Measurements from ENCODE around the gene GABRB2.

The GABRB2 gene

GRCh38 chr5:161409471-161409870 lies 137.1 kb downstream of the GABRB2 start:
- Histone ChIP-seq H3K27me3 (ENCODE audit: insufficient read depth, low read length) (no peaks in the 10 kb centered on the region), H3K36me3 (ENCODE audit: insufficient read depth, low read depth, low read length) (no peaks in the 10 kb centered on the region), H3K27ac (ENCODE audit: low read length) (no peak overlapping the region), H3K4me1 (ENCODE audit: insufficient read depth, low read length) (no peaks in the 10 kb centered on the region), H3K4me3 (ENCODE audit: low read length) (no peak overlapping the region), H3K9ac (ENCODE audit: low read depth, low read length) (no peak overlapping the region), H3K9me3 (ENCODE audit: insufficient read depth, low read depth, low read length) (no peaks in the 10 kb centered on the region)

GRCh38 chr5:161406880-161407279 lies 139.6 kb downstream of the GABRB2 start:
- Histone ChIP-seq H3K27me3 (ENCODE audit: insufficient read depth, low read length) (no peaks in the 10 kb centered on the region), H3K9me3 (ENCODE audit: insufficient read depth, low read depth, low read length) (no peaks in the 10 kb centered on the region), H3K4me1 (ENCODE audit: insufficient read depth, low read length) (no peaks in the 10 kb centered on the region), H3K36me3 (ENCODE audit: insufficient read depth, low read depth, low read length) (no peaks in the 10 kb centered on the region), H3K27ac (ENCODE audit: low read length) (no peak overlapping the region), H3K4me3 (ENCODE audit: low read length) (no peak overlapping the region), H3K9ac (ENCODE audit: low read depth, low read length) (no peak overlapping the region)

GRCh38 chr5:161403996-161404395 lies 142.5 kb downstream of the GABRB2 start:
- Histone ChIP-seq H3K9me3 (ENCODE audit: insufficient read depth, low read depth, low read length) (no peaks in the 10 kb centered on the region), H3K36me3 (ENCODE audit: insufficient read depth, low read depth, low read length) (no peaks in the 10 kb centered on the region), H3K4me3 (ENCODE audit: low read length) (no peak overlapping the region), H3K9ac (ENCODE audit: low read depth, low read length) (no peak overlapping the region), H3K27me3 (ENCODE audit: insufficient read depth, low read length) (no peaks in the 10 kb centered on the region), H3K4me1 (ENCODE audit: insufficient read depth, low read length) (no peaks in the 10 kb centered on the region), H3K27ac (ENCODE audit: low read length) (no peak overlapping the region)

GRCh38 chr5:161403121-161403520 lies 143.4 kb downstream of the GABRB2 start:
- Histone ChIP-seq H3K27me3 (ENCODE audit: insufficient read depth, low read length) (no peaks in the 10 kb centered on the region), H3K9ac (ENCODE audit: low read depth, low read length) (no peak overlapping the region), H3K27ac (ENCODE audit: low read length) (no peak overlapping the region), H3K36me3 (ENCODE audit: insufficient read depth, low read depth, low read length) (no peaks in the 10 kb centered on the region), H3K4me1 (ENCODE audit: insufficient read depth, low read length) (no peaks in the 10 kb centered on the region), H3K9me3 (ENCODE audit: insufficient read depth, low read depth, low read length) (no peaks in the 10 kb centered on the region), H3K4me3 (ENCODE audit: low read length) (no peak overlapping the region)

- no peaks in the 10 kb centered on the region for H3K9me3 ChIP-seq (ENCODE audit: insufficient read depth, low read depth, low read length)
- no peak overlapping the region for H3K27ac ChIP-seq (ENCODE audit: low read length)
- H3K4me3 ChIP-seq (ENCODE audit: low read length) = no peak overlapping the region
- H3K36me3 ChIP-seq (ENCODE audit: insufficient read depth, low read depth, low read length) = no peaks in the 10 kb centered on the region
- H3K9ac ChIP-seq (ENCODE audit: low read depth, low read length) = no peak overlapping the region
- H3K27me3 ChIP-seq (ENCODE audit: insufficient read depth, low read length) = no peaks in the 10 kb centered on the region
- H3K4me1 ChIP-seq (ENCODE audit: insufficient read depth, low read length) = no peaks in the 10 kb centered on the region
These were observed 145.9 kb downstream of the GABRB2 start for GRCh38 chr5:161400583-161400982.

- Histone ChIP-seq H3K4me3 (ENCODE audit: low read length) (no peak overlapping the region), H3K27me3 (ENCODE audit: insufficient read depth, low read length) (no peaks in the 10 kb centered on the region), H3K36me3 (ENCODE audit: insufficient read depth, low read depth, low read length) (no peaks in the 10 kb centered on the region), H3K4me1 (ENCODE audit: insufficient read depth, low read length) (no peaks in the 10 kb centered on the region), H3K9ac (ENCODE audit: low read depth, low read length) (no peak overlapping the region), H3K27ac (ENCODE audit: low read length) (no peak overlapping the region), H3K9me3 (ENCODE audit: insufficient read depth, low read depth, low read length) (no peaks in the 10 kb centered on the region)
These were observed 146.4 kb downstream of the GABRB2 start for GRCh38 chr5:161399996-161400562.

- Histone ChIP-seq H3K4me1 (ENCODE audit: insufficient read depth, low read length) (no peaks in the 10 kb centered on the region), H3K9ac (ENCODE audit: low read depth, low read length) (no peak overlapping the region), H3K27ac (ENCODE audit: low read length) (no peak overlapping the region), H3K36me3 (ENCODE audit: insufficient read depth, low read depth, low read length) (no peaks in the 10 kb centered on the region), H3K4me3 (ENCODE audit: low read length) (no peak overlapping the region), H3K9me3 (ENCODE audit: insufficient read depth, low read depth, low read length) (no peaks in the 10 kb centered on the region), H3K27me3 (ENCODE audit: insufficient read depth, low read length) (no peaks in the 10 kb centered on the region)
These were observed 149.1 kb downstream of the GABRB2 start for GRCh38 chr5:161397448-161397847.

GRCh38 chr5:161396171-161396570 lies 150.4 kb downstream of the GABRB2 start:
- Histone ChIP-seq H3K27me3 (ENCODE audit: insufficient read depth, low read length) (no peaks in the 10 kb centered on the region), H3K9me3 (ENCODE audit: insufficient read depth, low read depth, low read length) (no peaks in the 10 kb centered on the region), H3K36me3 (ENCODE audit: insufficient read depth, low read depth, low read length) (no peaks in the 10 kb centered on the region), H3K4me1 (ENCODE audit: insufficient read depth, low read length) (no peaks in the 10 kb centered on the region), H3K27ac (ENCODE audit: low read length) (no peak overlapping the region), H3K9ac (ENCODE audit: low read depth, low read length) (no peak overlapping the region), H3K4me3 (ENCODE audit: low read length) (no peak overlapping the region)

GRCh38 chr5:161391724-161392123 lies 154.8 kb downstream of the GABRB2 start:
- Histone ChIP-seq H3K4me3 (ENCODE audit: low read length) (no peak overlapping the region), H3K4me1 (ENCODE audit: insufficient read depth, low read length) (no peaks in the 10 kb centered on the region), H3K9me3 (ENCODE audit: insufficient read depth, low read depth, low read length) (no peaks in the 10 kb centered on the region), H3K27ac (ENCODE audit: low read length) (no peak overlapping the region), H3K9ac (ENCODE audit: low read depth, low read length) (no peak overlapping the region), H3K36me3 (ENCODE audit: insufficient read depth, low read depth, low read length) (no peaks in the 10 kb centered on the region), H3K27me3 (ENCODE audit: insufficient read depth, low read length) (no peaks in the 10 kb centered on the region)

GRCh38 chr5:161391016-161391415 lies 155.5 kb downstream of the GABRB2 start:
- H3K36me3 ChIP-seq (ENCODE audit: insufficient read depth, low read depth, low read length) = no peaks in the 10 kb centered on the region
- H3K9ac ChIP-seq (ENCODE audit: low read depth, low read length) = no peak overlapping the region
- H3K4me3 ChIP-seq (ENCODE audit: low read length) = no peak overlapping the region
- H3K4me1 ChIP-seq (ENCODE audit: insufficient read depth, low read length) = no peaks in the 10 kb centered on the region
- no peaks in the 10 kb centered on the region for H3K27me3 ChIP-seq (ENCODE audit: insufficient read depth, low read length)
- no peak overlapping the region for H3K27ac ChIP-seq (ENCODE audit: low read length)
- H3K9me3 ChIP-seq (ENCODE audit: insufficient read depth, low read depth, low read length) = no peaks in the 10 kb centered on the region

GRCh38 chr5:161387121-161387520 lies 159.4 kb downstream of the GABRB2 start:
- Histone ChIP-seq H3K27me3 (ENCODE audit: insufficient read depth, low read length) (no peaks in the 10 kb centered on the region), H3K27ac (ENCODE audit: low read length) (no peak overlapping the region), H3K4me3 (ENCODE audit: low read length) (no peak overlapping the region), H3K9me3 (ENCODE audit: insufficient read depth, low read depth, low read length) (no peaks in the 10 kb centered on the region), H3K9ac (ENCODE audit: low read depth, low read length) (no peak overlapping the region), H3K4me1 (ENCODE audit: insufficient read depth, low read length) (no peaks in the 10 kb centered on the region), H3K36me3 (ENCODE audit: insufficient read depth, low read depth, low read length) (no peaks in the 10 kb centered on the region)

GRCh38 chr5:161385027-161385426 lies 161.5 kb downstream of the GABRB2 start:
- Histone ChIP-seq H3K36me3 (ENCODE audit: insufficient read depth, low read depth, low read length) (no peaks in the 10 kb centered on the region), H3K9me3 (ENCODE audit: insufficient read depth, low read depth, low read length) (no peaks in the 10 kb centered on the region), H3K27ac (ENCODE audit: low read length) (no peak overlapping the region), H3K27me3 (ENCODE audit: insufficient read depth, low read length) (no peaks in the 10 kb centered on the region), H3K9ac (ENCODE audit: low read depth, low read length) (no peak overlapping the region), H3K4me1 (ENCODE audit: insufficient read depth, low read length) (no peaks in the 10 kb centered on the region), H3K4me3 (ENCODE audit: low read length) (no peak overlapping the region)
